K562 treated with DMSO at 1 percent for 24 hours (cell line): ENCODE results near the gene ARF6. TPM values are rescaled to one million over a fixed set of nuclear protein-coding genes. Genes with fewer than 3 reads are reported as not detected.

ENCODE experiments used
- total RNA-seq: library from RNA; unstranded; fragments of 300-600 nt; gene quantifications from 2 replicates; pipeline ENCODE4 v1.2.3, GENCODE V29; 2022; ENCODE audit warnings: low read depth; ENCODE audit not compliant: insufficient read depth

Gene ARF6
- 32.6 and 34.8 TPM in 2 replicates for total RNA-seq

GRCh38 chr14:49892636-49893308, at the start of gene ARF6:
ARF6 (plus strand) TSS chr14:49893082; CDS start chr14:49893737, 655 bp downstream.

GRCh38 chr14:49852301-49853157, 40.4 kb upstream of the ARF6 start, which contains the start of gene NEMF:
NEMF (minus strand) TSS chr14:49852788; CDS start chr14:49852753, 35 bp downstream.

Other genes starting within 250 kb of the ARF6 start
- gene POLE2, start 204.9 kb upstream of the ARF6 start, total RNA-seq, result 7.3 and 12.6 TPM in 2 replicates
- gene KLHDC1, start 200.0 kb upstream of the ARF6 start, total RNA-seq, result 0.65 and 1.9 TPM in 2 replicates
- 37.3 and 39.6 TPM in 2 replicates for gene KLHDC2, start 124.9 kb upstream of the ARF6 start, total RNA-seq
- gene NEMF, start 40.3 kb upstream of the ARF6 start, total RNA-seq, result 17.7 and 20.8 TPM in 2 replicates
- 2.2 and 3.2 TPM in 2 replicates for gene VCPKMT, start 223.5 kb downstream of the ARF6 start, total RNA-seq